K562 (cell line): Measurements from ENCODE around the gene LRRC31.

Experiments
- FOXJ3 ChIP-seq: sonication (generic); formaldehyde crosslinking; IDR thresholded peaks from 2 replicates; pipeline ENCODE4 v1.4.0; 2020; ENCODE audit warnings: mild to moderate bottlenecking, missing genetic modification reagents
- NFYB ChIP-seq: IDR thresholded peaks from 2 replicates; pipeline ENCODE4 v1.6.1; 2011; ENCODE audit warnings: mild to moderate bottlenecking, moderate library complexity; ENCODE audit not compliant: insufficient read length; ENCODE audit errors: extremely low read depth
- POLR2A ChIP-seq: fragments of 450-650 bp; conservative IDR thresholded peaks from 2 replicates; pipeline ENCODE4 v1.6.1; 2016
- TCF7L2 ChIP-seq: fragments of 150-350 bp; IDR thresholded peaks from 2 replicates; pipeline ENCODE4 v1.6.1; 2016; ENCODE audit warnings: low read depth, mild to moderate bottlenecking, low read length, moderate library complexity
- TF ChIP-seq, protein P1 (sequence below), 3 experiments: IDR thresholded peaks in 2 of 3; conservative IDR thresholded peaks in 1 of 3; 2 replicates each; pipeline ENCODE4 v1.5.1; 2011 to 2012; ENCODE audit warnings: low read length in 3 of 3, mild to moderate bottlenecking in 3 of 3, control low read depth in 2 of 3, improper control_type of control experiment in 1 of 3, inconsistent platforms in 1 of 3, low read depth in 1 of 3, mixed read lengths in 1 of 3, moderate library complexity in 1 of 3; ENCODE audit not compliant: insufficient read depth in 2 of 3

DNA sequence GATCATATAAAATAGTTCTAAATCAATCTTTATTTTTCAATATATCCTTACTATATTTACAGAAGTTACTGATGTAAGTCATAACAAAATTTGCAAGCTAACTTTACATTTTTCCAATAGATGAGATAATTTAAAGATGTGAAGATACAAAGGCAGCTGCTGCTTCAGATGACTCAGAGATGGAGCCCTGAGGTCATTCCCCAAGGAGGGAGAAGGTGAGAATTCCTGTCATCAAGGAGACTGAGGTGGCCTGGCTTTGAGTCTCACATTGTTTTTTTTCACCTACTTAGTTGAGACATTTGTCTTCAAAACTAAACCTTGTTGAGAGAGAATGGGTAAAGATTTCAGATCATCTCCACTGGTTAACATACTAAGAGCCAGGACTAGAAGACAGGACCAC lies 37.7 kb upstream of the LRRC31 start:
- no peak for TF ChIP-seq NFYB
- TF ChIP-seq FOXJ3 (CRISPR knock-in tag): no peak
- TF ChIP-seq POLR2A: no peak
- no peak for TF ChIP-seq TCF7L2
- TF ChIP-seq, protein P1, sequence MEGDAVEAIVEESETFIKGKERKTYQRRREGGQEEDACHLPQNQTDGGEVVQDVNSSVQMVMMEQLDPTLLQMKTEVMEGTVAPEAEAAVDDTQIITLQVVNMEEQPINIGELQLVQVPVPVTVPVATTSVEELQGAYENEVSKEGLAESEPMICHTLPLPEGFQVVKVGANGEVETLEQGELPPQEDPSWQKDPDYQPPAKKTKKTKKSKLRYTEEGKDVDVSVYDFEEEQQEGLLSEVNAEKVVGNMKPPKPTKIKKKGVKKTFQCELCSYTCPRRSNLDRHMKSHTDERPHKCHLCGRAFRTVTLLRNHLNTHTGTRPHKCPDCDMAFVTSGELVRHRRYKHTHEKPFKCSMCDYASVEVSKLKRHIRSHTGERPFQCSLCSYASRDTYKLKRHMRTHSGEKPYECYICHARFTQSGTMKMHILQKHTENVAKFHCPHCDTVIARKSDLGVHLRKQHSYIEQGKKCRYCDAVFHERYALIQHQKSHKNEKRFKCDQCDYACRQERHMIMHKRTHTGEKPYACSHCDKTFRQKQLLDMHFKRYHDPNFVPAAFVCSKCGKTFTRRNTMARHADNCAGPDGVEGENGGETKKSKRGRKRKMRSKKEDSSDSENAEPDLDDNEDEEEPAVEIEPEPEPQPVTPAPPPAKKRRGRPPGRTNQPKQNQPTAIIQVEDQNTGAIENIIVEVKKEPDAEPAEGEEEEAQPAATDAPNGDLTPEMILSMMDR (IDR thresholded peaks at IDR 0.05 in 2 of 3, conservative IDR thresholded peaks at IDR 0.05 in 1 of 3; ENCODE audit: insufficient read depth in 2 of 3, low read depth in 1 of 3, low read length in 3 of 3): no peak
